ENCODE data around the gene ERCC5. TPM values are rescaled to one million over a fixed set of nuclear protein-coding genes. Genes with fewer than 3 reads are reported as not detected.

Gene ERCC5
- total and polyA plus RNA-seq, 2 of the 8 experiments (the other 6 are each of a cell fraction or from before 2014, with no cell fraction given), result 3.8 to 24.4 TPM

DNA sequence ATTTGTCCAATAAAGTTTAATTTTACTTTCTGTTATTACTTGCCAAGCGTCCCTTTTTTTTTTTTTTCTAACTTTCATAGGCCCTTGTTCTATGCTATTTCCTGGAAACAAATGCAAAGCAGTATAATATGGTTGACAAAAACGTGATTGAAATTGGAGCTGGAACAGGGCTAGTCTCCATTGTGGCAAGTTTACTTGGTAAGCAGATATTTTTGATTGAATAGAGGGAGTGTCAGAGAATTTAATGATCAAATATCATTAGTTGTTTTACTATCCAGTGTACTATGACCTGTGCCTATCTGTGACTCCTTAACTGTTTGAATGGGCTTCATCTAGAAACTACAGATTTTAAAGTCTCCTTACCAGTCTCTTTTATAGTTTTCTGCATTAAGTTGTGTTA lies 46.7 kb downstream of the ERCC5 start (continued):
- TF ChIP-seq NRF1 (IDR thresholded peaks at IDR 0.05; ENCODE audit: low read depth, low read length), result no peak
